HCT116 (cell line): ENCODE results near the gene SYTL3.

Experiments
- CBX3 ChIP-seq: IDR thresholded peaks from 2 replicates; pipeline ENCODE4 v1.6.1; 2012; ENCODE audit warnings: low read depth
- EZH2 ChIP-seq: fragments of 200-600 bp; sonication (generic); IDR thresholded peaks from 2 replicates; pipeline ENCODE4 v1.6.1; 2017; ENCODE audit warnings: antibody characterized with exemption, mixed run types
- EZH2phosphoT487 ChIP-seq: fragments of 200-600 bp; IDR thresholded peaks from 2 replicates; pipeline ENCODE4 v1.6.1; 2018; ENCODE audit warnings: antibody characterized with exemption, borderline replicate concordance
- POLR2AphosphoS5 ChIP-seq: IDR thresholded peaks from 2 replicates; pipeline ENCODE4 v1.6.1; 2011; ENCODE audit warnings: mild to moderate bottlenecking, low read depth, low read length, moderate library complexity
- RAD21 ChIP-seq: IDR thresholded peaks from 2 replicates; pipeline ENCODE4 v1.6.1; 2012; ENCODE audit warnings: low read depth, mild to moderate bottlenecking
- SP1 ChIP-seq: IDR thresholded peaks from 2 replicates; pipeline ENCODE4 v1.6.1; 2012; ENCODE audit warnings: low read depth
- YY1 ChIP-seq: IDR thresholded peaks from 2 replicates; pipeline ENCODE4 v1.6.1; 2011; ENCODE audit warnings: low read length, low read depth, moderate library complexity, mild to moderate bottlenecking; ENCODE audit not compliant: insufficient replicate concordance; ENCODE audit errors: extremely low read depth
- TF ChIP-seq, protein P1 (sequence below), 3 experiments: fragments of 200-600 bp in 1 of 3; sonication (generic) in 1 of 3; IDR thresholded peaks in 2 of 3; conservative IDR thresholded peaks in 1 of 3; 2 replicates each; pipeline ENCODE4 v1.5.1; 2012 to 2017; ENCODE audit warnings: low read depth in 2 of 3, low read length in 2 of 3, antibody characterized with exemption in 1 of 3, borderline replicate concordance in 1 of 3, control low read depth in 1 of 3, mild to moderate bottlenecking in 1 of 3, mixed read lengths in 1 of 3, mixed run types in 1 of 3, moderate library complexity in 1 of 3; ENCODE audit not compliant: insufficient read depth in 1 of 3
- TF ChIP-seq, protein P2 (sequence below): IDR thresholded peaks from 2 replicates; pipeline ENCODE4 v1.6.1; 2012
- TF ChIP-seq, protein P3 (sequence below): IDR thresholded peaks from 2 replicates; pipeline ENCODE4 v1.6.1; 2011; ENCODE audit warnings: mild to moderate bottlenecking, low read length, moderate library complexity; ENCODE audit not compliant: insufficient replicate concordance; ENCODE audit errors: extremely low read depth
- TF ChIP-seq, protein P4 (sequence below): IDR thresholded peaks from 2 replicates; pipeline ENCODE4 v1.6.1; 2012; ENCODE audit warnings: low read depth
- TF ChIP-seq, protein P5 (sequence below): IDR thresholded peaks from 2 replicates; pipeline ENCODE4 v1.6.1; 2012

DNA sequence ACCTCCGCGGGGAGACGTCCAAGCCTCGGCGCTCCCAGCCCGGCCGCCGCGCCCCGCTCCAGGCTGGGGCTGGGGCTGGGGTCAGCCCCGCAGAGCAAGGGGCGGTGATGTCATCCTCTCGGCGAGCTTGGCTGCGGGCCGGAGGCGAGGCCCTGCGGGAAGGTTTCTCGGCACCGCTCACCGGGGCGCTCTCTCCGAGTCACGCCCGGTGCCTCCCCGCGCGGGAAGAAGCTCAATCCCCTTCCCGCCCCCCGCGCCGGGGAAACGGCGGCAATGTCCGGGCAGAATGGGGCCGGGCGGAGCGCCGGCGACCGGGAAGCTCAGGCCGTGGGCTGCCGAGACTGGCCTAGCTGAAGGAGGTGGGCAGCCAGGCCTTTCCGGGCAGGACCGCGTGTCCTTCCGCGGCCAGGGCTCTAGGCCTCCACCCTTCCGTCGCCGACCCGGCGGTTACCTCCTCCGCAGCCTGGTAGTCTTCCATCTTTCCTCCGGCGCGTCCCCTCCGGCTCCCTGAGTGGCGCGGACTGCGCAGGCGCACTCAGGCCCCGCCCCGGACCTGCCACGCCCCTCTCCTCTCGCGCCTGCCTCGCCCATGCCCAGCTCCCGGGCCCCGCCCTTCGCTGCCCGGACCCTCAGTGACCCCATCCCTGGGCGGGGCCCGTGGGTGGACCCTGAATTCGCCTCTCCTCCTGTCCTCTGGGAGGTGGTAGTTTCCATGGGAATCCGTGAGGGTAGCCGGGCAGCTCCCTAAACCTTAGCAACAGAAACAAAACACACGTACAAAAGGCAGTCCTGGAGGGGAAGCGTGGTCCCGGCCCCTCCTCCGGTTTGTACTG, 5.4 kb upstream of the SYTL3 start, which contains the start of gene DYNLT1:
- TF ChIP-seq, protein P1, sequence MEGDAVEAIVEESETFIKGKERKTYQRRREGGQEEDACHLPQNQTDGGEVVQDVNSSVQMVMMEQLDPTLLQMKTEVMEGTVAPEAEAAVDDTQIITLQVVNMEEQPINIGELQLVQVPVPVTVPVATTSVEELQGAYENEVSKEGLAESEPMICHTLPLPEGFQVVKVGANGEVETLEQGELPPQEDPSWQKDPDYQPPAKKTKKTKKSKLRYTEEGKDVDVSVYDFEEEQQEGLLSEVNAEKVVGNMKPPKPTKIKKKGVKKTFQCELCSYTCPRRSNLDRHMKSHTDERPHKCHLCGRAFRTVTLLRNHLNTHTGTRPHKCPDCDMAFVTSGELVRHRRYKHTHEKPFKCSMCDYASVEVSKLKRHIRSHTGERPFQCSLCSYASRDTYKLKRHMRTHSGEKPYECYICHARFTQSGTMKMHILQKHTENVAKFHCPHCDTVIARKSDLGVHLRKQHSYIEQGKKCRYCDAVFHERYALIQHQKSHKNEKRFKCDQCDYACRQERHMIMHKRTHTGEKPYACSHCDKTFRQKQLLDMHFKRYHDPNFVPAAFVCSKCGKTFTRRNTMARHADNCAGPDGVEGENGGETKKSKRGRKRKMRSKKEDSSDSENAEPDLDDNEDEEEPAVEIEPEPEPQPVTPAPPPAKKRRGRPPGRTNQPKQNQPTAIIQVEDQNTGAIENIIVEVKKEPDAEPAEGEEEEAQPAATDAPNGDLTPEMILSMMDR (IDR thresholded peaks at IDR 0.05 in 2 of 3, conservative IDR thresholded peaks at IDR 0.05 in 1 of 3; ENCODE audit: borderline replicate concordance in 1 of 3, insufficient read depth in 1 of 3, low read depth in 2 of 3, low read length in 2 of 3): no peak
- TF ChIP-seq EZH2 (no peak), CBX3 (no peak), POLR2AphosphoS5 (peak; percentile 90), RAD21 (no peak), SP1 (no peak), YY1 (peak; percentile 56), EZH2phosphoT487 (no peak)
- TF ChIP-seq, protein P2, sequence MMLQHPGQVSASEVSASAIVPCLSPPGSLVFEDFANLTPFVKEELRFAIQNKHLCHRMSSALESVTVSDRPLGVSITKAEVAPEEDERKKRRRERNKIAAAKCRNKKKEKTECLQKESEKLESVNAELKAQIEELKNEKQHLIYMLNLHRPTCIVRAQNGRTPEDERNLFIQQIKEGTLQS: no peak
- TF ChIP-seq, protein P3, sequence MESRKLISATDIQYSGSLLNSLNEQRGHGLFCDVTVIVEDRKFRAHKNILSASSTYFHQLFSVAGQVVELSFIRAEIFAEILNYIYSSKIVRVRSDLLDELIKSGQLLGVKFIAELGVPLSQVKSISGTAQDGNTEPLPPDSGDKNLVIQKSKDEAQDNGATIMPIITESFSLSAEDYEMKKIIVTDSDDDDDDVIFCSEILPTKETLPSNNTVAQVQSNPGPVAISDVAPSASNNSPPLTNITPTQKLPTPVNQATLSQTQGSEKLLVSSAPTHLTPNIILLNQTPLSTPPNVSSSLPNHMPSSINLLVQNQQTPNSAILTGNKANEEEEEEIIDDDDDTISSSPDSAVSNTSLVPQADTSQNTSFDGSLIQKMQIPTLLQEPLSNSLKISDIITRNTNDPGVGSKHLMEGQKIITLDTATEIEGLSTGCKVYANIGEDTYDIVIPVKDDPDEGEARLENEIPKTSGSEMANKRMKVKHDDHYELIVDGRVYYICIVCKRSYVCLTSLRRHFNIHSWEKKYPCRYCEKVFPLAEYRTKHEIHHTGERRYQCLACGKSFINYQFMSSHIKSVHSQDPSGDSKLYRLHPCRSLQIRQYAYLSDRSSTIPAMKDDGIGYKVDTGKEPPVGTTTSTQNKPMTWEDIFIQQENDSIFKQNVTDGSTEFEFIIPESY: no peak
- TF ChIP-seq, protein P4, sequence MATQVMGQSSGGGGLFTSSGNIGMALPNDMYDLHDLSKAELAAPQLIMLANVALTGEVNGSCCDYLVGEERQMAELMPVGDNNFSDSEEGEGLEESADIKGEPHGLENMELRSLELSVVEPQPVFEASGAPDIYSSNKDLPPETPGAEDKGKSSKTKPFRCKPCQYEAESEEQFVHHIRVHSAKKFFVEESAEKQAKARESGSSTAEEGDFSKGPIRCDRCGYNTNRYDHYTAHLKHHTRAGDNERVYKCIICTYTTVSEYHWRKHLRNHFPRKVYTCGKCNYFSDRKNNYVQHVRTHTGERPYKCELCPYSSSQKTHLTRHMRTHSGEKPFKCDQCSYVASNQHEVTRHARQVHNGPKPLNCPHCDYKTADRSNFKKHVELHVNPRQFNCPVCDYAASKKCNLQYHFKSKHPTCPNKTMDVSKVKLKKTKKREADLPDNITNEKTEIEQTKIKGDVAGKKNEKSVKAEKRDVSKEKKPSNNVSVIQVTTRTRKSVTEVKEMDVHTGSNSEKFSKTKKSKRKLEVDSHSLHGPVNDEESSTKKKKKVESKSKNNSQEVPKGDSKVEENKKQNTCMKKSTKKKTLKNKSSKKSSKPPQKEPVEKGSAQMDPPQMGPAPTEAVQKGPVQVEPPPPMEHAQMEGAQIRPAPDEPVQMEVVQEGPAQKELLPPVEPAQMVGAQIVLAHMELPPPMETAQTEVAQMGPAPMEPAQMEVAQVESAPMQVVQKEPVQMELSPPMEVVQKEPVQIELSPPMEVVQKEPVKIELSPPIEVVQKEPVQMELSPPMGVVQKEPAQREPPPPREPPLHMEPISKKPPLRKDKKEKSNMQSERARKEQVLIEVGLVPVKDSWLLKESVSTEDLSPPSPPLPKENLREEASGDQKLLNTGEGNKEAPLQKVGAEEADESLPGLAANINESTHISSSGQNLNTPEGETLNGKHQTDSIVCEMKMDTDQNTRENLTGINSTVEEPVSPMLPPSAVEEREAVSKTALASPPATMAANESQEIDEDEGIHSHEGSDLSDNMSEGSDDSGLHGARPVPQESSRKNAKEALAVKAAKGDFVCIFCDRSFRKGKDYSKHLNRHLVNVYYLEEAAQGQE: no peak
- TF ChIP-seq, protein P5, sequence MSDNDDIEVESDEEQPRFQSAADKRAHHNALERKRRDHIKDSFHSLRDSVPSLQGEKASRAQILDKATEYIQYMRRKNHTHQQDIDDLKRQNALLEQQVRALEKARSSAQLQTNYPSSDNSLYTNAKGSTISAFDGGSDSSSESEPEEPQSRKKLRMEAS: no peak
